HG02759 (cell line): Measurements from ENCODE around the gene ZNF512B.
A peak's percentile ranks its signal among the peaks of the same experiment; 100 is the strongest.
"Not testable (repeated sequence)": the region's sequence is repeated elsewhere in the genome, so short reads cannot be mapped to it uniquely, and the experiment has no call there.

Source experiments
- ATAC-seq: cut with Tn5 transposase; IDR thresholded peaks from one replicate; pipeline ENCODE4 v1.9.1; 2021; ENCODE audit warnings: mild to moderate bottlenecking, moderate library complexity; ENCODE audit not compliant: unreplicated experiment

ZNF512B gene, protein sequence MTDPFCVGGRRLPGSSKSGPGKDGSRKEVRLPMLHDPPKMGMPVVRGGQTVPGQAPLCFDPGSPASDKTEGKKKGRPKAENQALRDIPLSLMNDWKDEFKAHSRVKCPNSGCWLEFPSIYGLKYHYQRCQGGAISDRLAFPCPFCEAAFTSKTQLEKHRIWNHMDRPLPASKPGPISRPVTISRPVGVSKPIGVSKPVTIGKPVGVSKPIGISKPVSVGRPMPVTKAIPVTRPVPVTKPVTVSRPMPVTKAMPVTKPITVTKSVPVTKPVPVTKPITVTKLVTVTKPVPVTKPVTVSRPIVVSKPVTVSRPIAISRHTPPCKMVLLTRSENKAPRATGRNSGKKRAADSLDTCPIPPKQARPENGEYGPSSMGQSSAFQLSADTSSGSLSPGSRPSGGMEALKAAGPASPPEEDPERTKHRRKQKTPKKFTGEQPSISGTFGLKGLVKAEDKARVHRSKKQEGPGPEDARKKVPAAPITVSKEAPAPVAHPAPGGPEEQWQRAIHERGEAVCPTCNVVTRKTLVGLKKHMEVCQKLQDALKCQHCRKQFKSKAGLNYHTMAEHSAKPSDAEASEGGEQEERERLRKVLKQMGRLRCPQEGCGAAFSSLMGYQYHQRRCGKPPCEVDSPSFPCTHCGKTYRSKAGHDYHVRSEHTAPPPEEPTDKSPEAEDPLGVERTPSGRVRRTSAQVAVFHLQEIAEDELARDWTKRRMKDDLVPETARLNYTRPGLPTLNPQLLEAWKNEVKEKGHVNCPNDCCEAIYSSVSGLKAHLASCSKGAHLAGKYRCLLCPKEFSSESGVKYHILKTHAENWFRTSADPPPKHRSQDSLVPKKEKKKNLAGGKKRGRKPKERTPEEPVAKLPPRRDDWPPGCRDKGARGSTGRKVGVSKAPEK

GRCh38 chr20:63969838-63970713 lies at the start of gene ZNF512B:
TSS of gene ZNF512B (minus strand) at chr20:63969930. CDS start at chr20:63967950, 1,980 bp downstream.
- ATAC-seq = peak; percentile 55

GRCh38 chr20:64015635-64016034 lies 45.9 kb upstream of the ZNF512B start:
- no peak for ATAC-seq

DNA sequence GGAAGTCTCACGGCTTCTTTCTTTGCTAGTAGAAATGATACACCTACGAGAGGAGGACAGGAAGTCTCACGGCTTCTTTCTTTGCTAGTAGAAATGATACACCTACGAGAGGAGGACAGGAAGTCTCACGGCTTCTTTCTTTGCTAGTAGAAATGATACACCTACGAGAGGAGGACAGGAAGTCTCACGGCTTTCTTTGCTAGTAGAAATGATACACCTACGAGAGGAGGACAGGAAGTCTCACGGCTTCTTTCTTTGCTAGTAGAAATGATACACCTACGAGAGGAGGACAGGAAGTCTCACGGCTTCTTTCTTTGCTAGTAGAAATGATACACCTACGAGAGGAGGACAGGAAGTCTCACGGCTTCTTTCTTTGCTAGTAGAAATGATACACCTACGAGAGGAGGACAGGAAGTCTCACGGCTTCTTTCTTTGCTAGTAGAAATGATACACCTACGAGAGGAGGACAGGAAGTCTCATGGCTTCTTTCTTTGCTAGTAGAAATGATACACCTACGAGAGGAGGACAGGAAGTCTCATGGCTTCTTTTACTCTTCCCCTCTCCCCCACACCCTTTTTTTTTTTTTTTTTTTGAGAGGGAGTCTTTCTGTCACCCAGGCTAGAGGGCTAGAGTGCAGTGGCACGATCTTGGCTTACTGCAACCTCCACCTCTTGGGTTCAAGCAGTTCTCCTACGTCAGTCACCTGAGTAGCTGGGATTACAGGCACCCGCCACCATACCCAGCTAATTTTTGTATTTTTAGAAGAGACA lies 42.8 kb upstream of the ZNF512B start:
- not testable (repeated sequence) for ATAC-seq

GRCh38 chr20:64011366-64011779 lies 41.6 kb upstream of the ZNF512B start:
- no peak for ATAC-seq

GRCh38 chr20:64010711-64011237 lies 41.0 kb upstream of the ZNF512B start:
- ATAC-seq = no peak

GRCh38 chr20:64009811-64010387 lies 40.2 kb upstream of the ZNF512B start:
- no peak for ATAC-seq

GRCh38 chr20:64006902-64007301 lies 37.2 kb upstream of the ZNF512B start:
- ATAC-seq = no peak

DNA sequence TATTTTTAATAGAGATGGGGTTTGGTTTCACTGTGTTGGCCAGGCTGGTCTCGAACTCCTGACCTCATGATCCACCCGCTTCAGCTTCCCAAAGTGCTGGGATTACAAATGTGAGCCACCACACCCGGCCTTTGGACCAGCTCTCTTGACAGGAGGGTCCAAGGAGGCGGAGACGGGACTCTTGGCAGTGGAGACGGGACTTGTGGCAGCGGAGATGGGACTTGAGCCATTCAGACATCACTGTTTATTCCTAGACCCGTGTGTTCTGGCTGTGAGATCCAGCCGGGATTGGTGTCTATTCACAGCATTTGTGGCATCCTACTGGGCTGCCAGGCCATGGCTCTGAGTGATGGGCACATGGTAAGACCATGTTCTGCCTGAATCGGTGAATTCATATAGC lies 36.8 kb upstream of the ZNF512B start:
- ATAC-seq = no peak

GRCh38 chr20:64005394-64005793 lies 35.7 kb upstream of the ZNF512B start:
- ATAC-seq = no peak

GRCh38 chr20:64003960-64004725 lies 34.4 kb upstream of the ZNF512B start:
- no peak for ATAC-seq

DNA sequence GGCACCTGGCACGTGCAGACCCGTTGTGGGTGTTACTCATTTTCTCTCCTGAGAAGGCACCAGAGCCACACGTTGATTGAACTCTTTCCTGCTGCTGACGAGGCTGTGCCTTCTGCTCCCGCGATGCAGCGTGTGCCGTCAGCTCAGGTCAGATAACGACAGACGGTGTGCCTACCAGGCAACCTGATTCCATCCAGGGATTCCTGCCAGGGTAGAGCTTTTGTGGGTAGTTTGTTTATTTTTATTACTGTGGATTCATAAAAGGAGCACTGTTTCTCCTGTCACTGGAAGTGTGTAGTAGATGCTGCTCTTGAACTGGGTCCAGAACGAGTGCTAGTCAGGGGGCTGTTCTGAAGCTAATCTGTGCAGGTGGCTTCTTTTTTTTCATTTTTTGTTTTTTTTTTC lies 31.9 kb upstream of the ZNF512B start:
- no peak for ATAC-seq

GRCh38 chr20:64000906-64001305 lies 31.2 kb upstream of the ZNF512B start:
- no peak for ATAC-seq

- no peak for ATAC-seq
These were observed 13.2 kb upstream of the ZNF512B start for GRCh38 chr20:63982937-63983336.

DNA sequence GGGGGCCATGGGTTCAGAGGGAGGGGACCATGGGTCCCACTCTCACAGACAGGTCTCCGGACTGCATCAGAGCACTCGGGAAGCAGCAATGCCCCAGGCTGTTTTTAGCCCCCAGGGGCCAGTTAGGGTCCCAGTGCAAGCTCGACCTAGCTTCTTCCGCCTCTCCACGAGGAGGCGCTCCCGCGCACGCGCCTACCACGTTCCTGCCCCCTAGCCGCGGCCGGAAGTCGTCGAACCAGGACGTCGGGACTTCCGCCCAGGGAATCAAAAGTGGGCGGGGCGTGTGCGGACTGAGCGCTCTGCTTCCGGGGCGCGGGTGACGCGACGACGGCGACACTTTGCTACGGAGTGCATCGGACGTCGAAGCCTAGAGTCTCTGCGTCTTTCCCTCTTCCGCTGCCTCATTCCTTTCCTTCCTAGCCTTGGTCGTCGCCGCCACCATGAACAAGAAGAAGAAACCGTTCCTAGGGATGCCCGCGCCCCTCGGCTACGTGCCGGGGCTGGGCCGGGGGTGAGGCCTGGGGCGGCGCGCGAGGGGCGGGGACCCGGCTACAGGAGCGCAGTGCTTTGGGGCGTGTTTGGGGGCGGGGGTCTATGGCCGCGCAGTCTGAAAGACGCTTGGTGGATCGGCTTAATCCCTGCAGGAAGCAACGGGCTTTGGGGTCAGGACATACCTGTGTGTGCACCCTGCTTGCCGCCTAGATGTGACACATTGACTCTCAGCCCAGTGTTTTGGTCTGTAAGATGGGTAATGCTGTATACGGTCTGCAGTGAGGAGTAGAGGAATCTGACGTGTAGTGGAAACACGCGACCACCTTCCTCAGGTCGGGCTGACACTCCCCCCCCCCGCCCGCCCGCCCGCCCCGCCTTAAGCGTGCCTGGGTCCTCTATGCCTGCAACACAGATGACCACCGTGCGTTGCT lies 11.3 kb upstream of the ZNF512B start, which contains the start of gene PRPF6:
Gene PRPF6, plus strand, starts transcription at position 327 of the 923 bp plus-strand sequence. Its CDS starts 114 bp downstream, at position 441.
- peak; percentile 61 for ATAC-seq

- ATAC-seq = peak; percentile 7
These were observed 10.6 kb upstream of the ZNF512B start for GRCh38 chr20:63980317-63980805.

DNA sequence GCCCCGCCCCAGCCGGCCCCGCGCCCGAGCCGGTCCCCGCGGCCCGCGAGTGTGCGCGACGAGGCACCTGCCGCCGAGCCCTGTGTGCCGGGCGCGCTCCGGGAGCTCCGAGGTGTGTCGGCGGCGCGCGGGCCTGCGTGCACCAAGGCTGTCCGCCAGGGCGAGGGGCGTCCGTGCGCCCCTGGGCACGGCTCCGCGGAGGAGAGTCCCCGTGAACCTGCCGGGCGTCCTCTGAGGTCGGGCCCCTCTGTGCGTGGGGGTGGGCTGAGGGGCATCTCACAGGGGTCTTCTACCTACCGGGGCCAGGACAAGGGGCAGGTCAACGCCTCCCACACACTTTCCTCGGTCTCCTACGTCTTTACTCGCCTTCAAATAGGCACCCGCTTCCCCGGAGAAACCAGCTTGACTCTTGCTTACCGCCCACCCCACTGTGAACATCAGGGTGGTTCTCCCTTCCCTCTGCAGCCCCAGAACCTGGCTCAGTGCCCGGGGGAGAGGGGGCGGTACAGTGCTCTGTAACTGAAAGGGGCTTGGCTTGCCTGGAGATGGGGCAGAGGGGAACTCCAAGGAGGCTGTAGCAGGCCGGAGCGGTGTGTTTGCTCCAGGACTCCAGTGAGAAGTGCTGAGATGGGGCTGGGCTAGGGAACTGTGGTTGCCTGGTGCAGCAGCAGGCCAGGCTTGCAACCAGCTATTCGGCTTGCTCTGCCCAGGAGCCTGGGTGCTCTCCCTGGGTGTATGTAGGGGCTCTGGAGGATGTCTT lies 10.0 kb upstream of the ZNF512B start, which contains the start of gene SAMD10:
Gene SAMD10, minus strand, starts transcription at position 86 of the 760 bp plus-strand sequence. CDS start 175 bp downstream, outside the sequence.
- ATAC-seq = peak; percentile 39

- no peak for ATAC-seq
These were observed 9.5 kb upstream of the ZNF512B start for GRCh38 chr20:63979229-63979556.
